Measurements from ENCODE around the gene NDE1.

Gene NDE1

GRCh38 chr16:15620611-15621195 is 29.3 kb upstream of the NDE1 start:
- peaks cover 83% of the 10 kb centered on the region for H3K36me3 Mint-ChIP-seq (ENCODE audit: low read depth)
- no peaks in the 10 kb centered on the region for H3K27me3 Mint-ChIP-seq (ENCODE audit: low read depth, poor library complexity)
- H3K4me3 Mint-ChIP-seq = no peak overlapping the region
- H3K27ac Mint-ChIP-seq = peak overlapping the region; percentile 51
- DNase-seq = no peak
- TF ChIP-seq, protein P1, sequence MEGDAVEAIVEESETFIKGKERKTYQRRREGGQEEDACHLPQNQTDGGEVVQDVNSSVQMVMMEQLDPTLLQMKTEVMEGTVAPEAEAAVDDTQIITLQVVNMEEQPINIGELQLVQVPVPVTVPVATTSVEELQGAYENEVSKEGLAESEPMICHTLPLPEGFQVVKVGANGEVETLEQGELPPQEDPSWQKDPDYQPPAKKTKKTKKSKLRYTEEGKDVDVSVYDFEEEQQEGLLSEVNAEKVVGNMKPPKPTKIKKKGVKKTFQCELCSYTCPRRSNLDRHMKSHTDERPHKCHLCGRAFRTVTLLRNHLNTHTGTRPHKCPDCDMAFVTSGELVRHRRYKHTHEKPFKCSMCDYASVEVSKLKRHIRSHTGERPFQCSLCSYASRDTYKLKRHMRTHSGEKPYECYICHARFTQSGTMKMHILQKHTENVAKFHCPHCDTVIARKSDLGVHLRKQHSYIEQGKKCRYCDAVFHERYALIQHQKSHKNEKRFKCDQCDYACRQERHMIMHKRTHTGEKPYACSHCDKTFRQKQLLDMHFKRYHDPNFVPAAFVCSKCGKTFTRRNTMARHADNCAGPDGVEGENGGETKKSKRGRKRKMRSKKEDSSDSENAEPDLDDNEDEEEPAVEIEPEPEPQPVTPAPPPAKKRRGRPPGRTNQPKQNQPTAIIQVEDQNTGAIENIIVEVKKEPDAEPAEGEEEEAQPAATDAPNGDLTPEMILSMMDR (IDR thresholded peaks at IDR 0.05) = no peak
- H3K9me3 Mint-ChIP-seq = no peaks in the 10 kb centered on the region
- peaks cover 26% of the 10 kb centered on the region for H3K4me1 Mint-ChIP-seq

DNA sequence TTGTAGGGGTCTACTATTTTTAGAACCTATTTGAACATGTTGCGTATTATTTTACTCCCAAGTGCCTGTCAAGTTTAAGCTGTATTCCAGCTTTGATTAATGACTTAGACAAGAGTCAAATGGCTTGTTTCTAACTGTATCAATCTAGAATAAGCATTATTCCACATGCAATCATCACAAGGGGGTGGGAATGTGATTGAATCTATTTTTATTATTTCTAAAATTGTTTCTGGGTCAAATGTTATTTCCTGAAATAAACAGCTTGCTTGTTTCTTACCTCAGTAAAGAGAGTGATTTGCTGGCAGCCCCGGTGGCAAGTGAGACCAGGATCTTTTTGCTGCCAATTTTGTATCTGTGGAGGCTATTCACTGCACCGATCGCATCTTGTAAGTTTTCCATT is 28.6 kb upstream of the NDE1 start:
- DNase-seq = no peak
- TF ChIP-seq, protein P1 (IDR thresholded peaks at IDR 0.05) = no peak
- no peaks in the 10 kb centered on the region for H3K9me3 Mint-ChIP-seq
- peaks cover 79% of the 10 kb centered on the region for H3K36me3 Mint-ChIP-seq (ENCODE audit: low read depth)
- H3K27ac Mint-ChIP-seq = peak overlapping the region; percentile 94
- H3K4me3 Mint-ChIP-seq = no peak overlapping the region
- H3K4me1 Mint-ChIP-seq = peaks cover 26% of the 10 kb centered on the region
- H3K27me3 Mint-ChIP-seq (ENCODE audit: low read depth, poor library complexity) = peaks cover 3% of the 10 kb centered on the region

- Mint-ChIP-seq H3K27ac (peak overlapping the region; percentile 94), H3K27me3 (ENCODE audit: low read depth, poor library complexity) (peaks cover 3% of the 10 kb centered on the region), H3K9me3 (no peaks in the 10 kb centered on the region), H3K4me1 (peaks cover 26% of the 10 kb centered on the region), H3K4me3 (no peak overlapping the region), H3K36me3 (ENCODE audit: low read depth) (peaks cover 74% of the 10 kb centered on the region)
- TF ChIP-seq, protein P1 (IDR thresholded peaks at IDR 0.05) = no peak
- no peak for DNase-seq
Observed at GRCh38 chr16:15621889-15622288, 28.2 kb upstream of the NDE1 start.

- DNase-seq = no peak
- Mint-ChIP-seq H3K4me3 (no peak overlapping the region), H3K9me3 (no peaks in the 10 kb centered on the region), H3K36me3 (ENCODE audit: low read depth) (peaks cover 75% of the 10 kb centered on the region), H3K4me1 (peaks cover 9% of the 10 kb centered on the region), H3K27ac (no peak overlapping the region), H3K27me3 (ENCODE audit: low read depth, poor library complexity) (no peaks in the 10 kb centered on the region)
- TF ChIP-seq, protein P1 (IDR thresholded peaks at IDR 0.05) = no peak
Observed at GRCh38 chr16:15631730-15632409, 18.2 kb upstream of the NDE1 start.

DNA sequence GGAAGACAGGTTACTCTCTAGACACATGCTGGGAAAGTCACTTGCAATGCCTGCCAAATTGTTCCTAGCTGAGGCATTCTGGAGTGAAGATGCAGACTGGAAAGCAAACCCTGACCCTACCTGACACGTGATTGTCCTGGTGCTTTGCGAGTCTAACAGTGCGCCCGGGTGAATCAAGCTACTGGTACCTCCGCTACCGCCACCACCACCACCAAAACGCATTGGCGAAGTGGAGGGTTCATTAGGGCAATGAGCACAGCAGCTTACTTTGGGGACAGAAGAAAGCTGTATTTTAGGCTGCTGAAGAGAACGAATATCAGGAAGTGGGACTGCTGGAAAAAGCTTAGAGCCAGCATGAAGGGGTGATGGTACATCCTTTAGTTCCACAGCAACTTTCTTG is 14.1 kb upstream of the NDE1 start:
- Mint-ChIP-seq H3K27ac (no peak overlapping the region), H3K9me3 (no peaks in the 10 kb centered on the region), H3K36me3 (ENCODE audit: low read depth) (peaks cover 79% of the 10 kb centered on the region), H3K27me3 (ENCODE audit: low read depth, poor library complexity) (no peaks in the 10 kb centered on the region), H3K4me1 (peaks cover 12% of the 10 kb centered on the region), H3K4me3 (no peak overlapping the region)
- no peak for DNase-seq
- TF ChIP-seq, protein P1 (IDR thresholded peaks at IDR 0.05) = no peak

DNA sequence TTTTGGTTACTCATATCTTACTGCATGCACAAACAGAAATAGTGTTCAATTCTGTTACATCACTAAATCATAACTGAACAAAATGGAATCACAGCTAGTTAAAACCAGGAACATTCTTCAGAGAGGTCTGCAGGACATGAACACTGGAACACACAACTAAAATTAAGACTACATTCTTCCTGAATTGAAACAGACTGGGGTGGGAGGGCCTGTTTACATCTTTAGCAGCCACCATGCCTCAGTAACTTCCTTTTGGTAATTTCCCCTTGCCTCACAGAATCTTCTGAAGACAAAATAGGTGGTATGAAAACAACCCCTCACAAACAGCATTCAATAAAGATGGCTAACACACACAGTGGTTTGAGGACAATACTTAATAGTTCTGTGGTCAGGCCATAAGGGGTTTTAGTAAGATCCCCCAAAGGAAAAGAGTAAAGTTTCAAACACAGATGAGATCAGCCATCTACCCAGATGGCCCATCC is 13.6 kb upstream of the NDE1 start:
- Mint-ChIP-seq H3K4me3 (no peak overlapping the region), H3K4me1 (peaks cover 17% of the 10 kb centered on the region), H3K9me3 (no peaks in the 10 kb centered on the region), H3K36me3 (ENCODE audit: low read depth) (peaks cover 74% of the 10 kb centered on the region), H3K27me3 (ENCODE audit: low read depth, poor library complexity) (no peaks in the 10 kb centered on the region), H3K27ac (no peak overlapping the region)
- no peak for DNase-seq
- TF ChIP-seq, protein P1 (IDR thresholded peaks at IDR 0.05) = no peak
